Stimulated activated CD8-positive, alpha-beta memory T cell treated with anti-CD3 and anti-CD28 coated beads, Interleukin-7, amount 100 ng/mL, for 24 hours (primary cell): ENCODE data around the gene PLVAP.

Source experiments
- DNase-seq: peaks from one replicate; pipeline ENCODE4 v3.0.0-alpha.2; 2020; ENCODE audit warnings: low read depth

Gene PLVAP

GRCh38 chr19:17302391-17303166 lies 74.6 kb downstream of the PLVAP start:
- no peak for DNase-seq
